Islet of Langerhans (tissue), 1 donor: Measurements from ENCODE around the gene LPGAT1.
"Not testable (repeated sequence)": the region's sequence is repeated elsewhere in the genome, so short reads cannot be mapped to it uniquely, and the experiment has no call there.

Experiments used
- FAIRE-seq: peaks from one replicate; lab custom pipeline; 2011; peaks lifted over from hg19 to GRCh38; lab: Jason Lieb, UNC

LPGAT1 gene

DNA sequence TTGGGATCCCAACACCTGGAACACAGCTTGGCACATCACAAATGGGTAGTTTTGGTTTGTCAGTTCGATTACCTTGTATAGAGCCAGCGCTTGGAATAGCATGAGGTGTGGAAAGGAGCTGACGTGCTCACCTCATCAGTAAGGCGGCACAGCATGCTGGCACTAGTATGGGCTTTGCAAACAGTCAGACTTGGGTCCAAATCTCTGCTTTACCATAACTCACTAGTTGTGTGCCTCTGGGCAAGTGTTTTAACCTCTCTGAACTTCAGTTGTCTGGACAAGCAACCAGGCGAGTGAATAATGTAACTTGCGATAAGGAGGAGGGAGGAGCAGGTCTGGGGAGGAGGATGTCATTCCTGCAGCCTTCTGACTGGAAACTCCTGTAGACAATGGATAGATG lies 128.8 kb downstream of the LPGAT1 start:
- FAIRE-seq = no peak

- FAIRE-seq = no peak
These were observed 131.5 kb downstream of the LPGAT1 start for GRCh38 chr1:211699059-211699458.

- no peak for FAIRE-seq
These were observed 132.2 kb downstream of the LPGAT1 start for GRCh38 chr1:211698161-211699026.

DNA sequence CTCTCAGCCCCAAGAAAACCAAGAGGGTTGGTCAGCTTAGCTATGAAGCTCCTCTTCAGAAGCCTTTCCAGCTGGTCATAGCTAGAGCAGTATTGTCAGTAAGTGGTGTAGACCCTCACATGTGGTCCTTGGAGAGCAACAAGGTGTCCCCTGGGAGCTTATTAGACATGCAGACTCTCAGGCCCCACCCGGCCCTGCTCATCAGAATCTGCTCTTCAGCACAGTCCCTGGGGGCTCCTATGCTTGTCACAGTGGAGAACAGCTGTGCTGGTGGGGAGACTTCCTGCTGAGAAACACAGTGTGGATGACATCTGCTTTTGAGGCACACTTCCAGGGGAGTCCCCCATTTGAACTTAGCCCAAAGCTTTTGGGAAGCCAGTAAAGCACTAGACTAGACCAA lies 133.2 kb downstream of the LPGAT1 start:
- no peak for FAIRE-seq

GRCh38 chr1:211695135-211695816 lies 135.3 kb downstream of the LPGAT1 start:
- no peak for FAIRE-seq

GRCh38 chr1:211693911-211694310 lies 136.7 kb downstream of the LPGAT1 start:
- not testable (repeated sequence) for FAIRE-seq
